ENCODE measurements around the gene CD101.
A peak's percentile ranks its signal among the peaks of the same experiment; 100 is the strongest.

Gene CD101

GRCh38 chr1:117015724-117016123, 14.2 kb downstream of the CD101 start:
- DNase-seq = no peak

- peak in 11 of 56 donors; percentile 4 to 31 (median 15) for DNase-seq
Measured at GRCh38 chr1:117017062-117017461, 15.5 kb downstream of the CD101 start.

GRCh38 chr1:117017648-117018047, 16.1 kb downstream of the CD101 start:
- DNase-seq = peak in 2 of 56 donors; percentile 10 to 25

- DNase-seq = peak in 10 of 56 donors; percentile 3 to 51 (median 22)
Measured at GRCh38 chr1:117020526-117021156, 19.1 kb downstream of the CD101 start.

DNA sequence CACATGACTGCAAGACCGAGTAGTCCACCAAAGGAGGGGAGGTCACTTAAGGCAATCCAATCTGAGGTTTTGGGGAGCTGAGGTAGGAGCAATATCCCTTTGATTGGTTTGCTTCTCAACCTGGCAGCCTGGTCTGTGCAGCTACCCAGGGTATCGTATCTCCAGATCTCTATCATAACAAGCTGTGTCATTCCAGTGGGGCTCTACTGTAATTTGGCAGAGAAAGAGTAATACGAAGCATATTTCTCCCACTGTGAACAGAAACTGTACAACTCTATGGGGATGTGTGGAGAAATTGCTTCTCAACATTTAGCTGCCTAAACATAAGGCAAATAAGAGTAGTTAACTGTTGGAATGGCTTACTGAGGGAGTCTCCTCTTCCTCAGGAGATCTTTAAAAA, 20.6 kb downstream of the CD101 start:
- no peak for DNase-seq

GRCh38 chr1:117025568-117025967, 24.0 kb downstream of the CD101 start:
- no peak for DNase-seq

GRCh38 chr1:117026361-117026760, 24.8 kb downstream of the CD101 start:
- no peak for DNase-seq

DNA sequence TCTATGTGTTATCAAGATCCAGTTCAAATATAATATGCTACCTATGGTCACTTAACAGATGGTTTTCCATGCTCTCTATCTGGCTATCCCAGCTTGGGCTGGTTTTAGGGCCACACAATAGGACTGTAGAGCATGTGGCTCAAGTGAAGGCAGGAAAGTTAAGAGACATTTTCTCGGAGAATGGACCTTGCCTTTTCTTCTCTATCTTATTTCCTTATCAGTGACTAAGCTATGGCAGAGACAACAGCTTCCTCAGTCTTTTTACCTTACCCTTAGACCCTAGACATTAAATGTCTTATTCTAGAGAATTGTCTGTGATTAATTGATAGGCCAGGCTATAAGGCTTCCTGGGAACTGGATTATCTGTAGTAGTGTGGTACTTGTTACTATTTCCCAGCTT, 28.1 kb downstream of the CD101 start:
- no peak for DNase-seq

DNA sequence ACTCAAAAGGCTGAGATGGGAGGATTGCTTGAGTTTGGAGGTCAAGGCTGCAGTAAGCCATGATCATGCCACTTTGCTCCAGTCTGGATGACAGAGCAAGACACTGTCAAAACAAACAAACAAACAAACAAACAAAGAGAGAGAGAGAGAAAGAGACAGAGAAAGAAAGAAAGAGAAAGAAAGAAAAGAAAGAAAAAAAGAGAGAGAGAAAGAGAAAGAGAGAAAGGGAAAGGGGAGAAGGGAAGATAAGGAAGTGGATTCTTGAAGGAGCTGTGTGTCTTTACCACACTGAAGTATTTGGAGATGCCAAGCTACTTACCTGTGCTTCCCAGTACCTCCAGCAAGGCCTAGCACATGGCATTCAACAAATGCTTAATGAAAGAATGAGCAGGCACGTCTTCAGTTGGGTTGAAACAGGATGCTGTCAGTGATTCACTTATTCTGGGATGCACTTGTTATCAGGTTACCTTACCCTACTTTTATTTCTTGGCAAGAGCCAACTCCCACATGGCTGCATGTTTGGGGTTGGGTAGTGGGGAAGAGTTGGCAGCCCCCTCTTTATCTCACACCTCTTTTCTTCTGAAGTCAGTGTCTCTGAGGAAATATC, 28.8 kb downstream of the CD101 start:
- no peak for DNase-seq

DNA sequence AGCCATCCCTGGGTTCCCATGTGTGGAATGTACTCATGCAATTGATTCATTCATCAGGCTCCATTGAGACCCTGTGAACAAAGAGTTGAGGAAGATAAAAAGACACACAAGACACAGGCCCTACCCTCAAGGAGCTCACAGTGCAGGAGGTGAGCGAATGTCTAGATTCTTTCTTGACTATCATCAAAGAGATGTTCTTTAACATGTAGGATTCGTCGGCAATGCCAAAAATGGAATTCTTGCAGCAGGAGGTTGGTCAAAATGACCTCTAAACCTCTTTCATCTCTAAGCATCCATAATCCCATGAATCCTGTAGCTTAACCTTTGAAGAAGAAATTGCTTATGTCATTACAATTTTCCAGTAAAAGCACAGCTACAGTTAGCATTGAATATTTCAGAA, 30.7 kb downstream of the CD101 start:
- DNase-seq = no peak

GRCh38 chr1:117032681-117033539, 31.4 kb downstream of the CD101 start:
- DNase-seq = no peak

DNA sequence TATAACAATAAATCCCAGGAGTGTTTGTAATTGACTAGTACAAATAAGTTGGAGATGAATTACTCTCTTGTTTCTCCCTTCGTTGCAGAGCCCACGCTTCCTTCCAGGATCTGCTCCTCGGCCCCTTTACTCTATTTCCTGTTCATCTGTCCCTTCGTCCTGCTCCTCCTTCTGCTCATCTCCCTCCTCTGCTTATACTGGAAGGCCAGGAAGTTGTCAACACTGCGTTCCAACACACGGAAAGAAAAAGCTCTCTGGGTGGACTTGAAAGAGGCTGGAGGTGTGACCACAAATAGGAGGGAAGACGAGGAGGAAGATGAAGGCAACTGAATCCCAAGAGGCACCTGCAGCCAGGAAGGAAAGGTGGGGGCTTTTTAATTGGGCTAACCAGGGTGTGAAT, 32.2 kb downstream of the CD101 start:
- DNase-seq = no peak

- DNase-seq = no peak
Measured at GRCh38 chr1:117034791-117035290, 33.3 kb downstream of the CD101 start.

GRCh38 chr1:117036018-117036461, 34.5 kb downstream of the CD101 start:
- DNase-seq = no peak

- no peak for DNase-seq
Measured at GRCh38 chr1:117037802-117038201, 36.2 kb downstream of the CD101 start.

- DNase-seq = no peak
Measured at GRCh38 chr1:117038236-117038635, 36.7 kb downstream of the CD101 start.

DNA sequence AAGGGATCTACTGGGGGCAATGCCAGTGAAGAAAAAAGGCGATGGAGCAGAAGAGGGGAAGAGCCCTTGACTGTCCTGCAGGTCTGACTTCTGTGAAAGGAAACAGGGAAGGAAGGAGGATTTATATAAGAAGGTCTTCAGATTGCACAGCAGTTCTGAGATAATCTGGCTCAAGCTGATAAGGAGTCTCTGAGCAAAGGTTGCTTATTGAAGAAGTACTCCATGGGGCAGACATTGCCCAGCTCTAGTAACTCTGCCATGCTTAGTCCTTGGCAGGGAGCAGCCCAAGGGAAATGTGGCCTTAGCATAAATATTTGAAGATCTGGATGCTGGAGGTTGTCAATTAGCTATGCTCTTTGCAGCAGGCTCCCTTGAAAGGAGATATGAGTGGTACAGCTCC, 42.7 kb downstream of the CD101 start:
- DNase-seq = no peak

GRCh38 chr1:117045644-117046043, 44.1 kb downstream of the CD101 start:
- no peak for DNase-seq

- no peak for DNase-seq
Measured at GRCh38 chr1:117046781-117047180, 45.2 kb downstream of the CD101 start.

- DNase-seq = no peak
Measured at GRCh38 chr1:117047271-117047670, 45.7 kb downstream of the CD101 start.

DNA sequence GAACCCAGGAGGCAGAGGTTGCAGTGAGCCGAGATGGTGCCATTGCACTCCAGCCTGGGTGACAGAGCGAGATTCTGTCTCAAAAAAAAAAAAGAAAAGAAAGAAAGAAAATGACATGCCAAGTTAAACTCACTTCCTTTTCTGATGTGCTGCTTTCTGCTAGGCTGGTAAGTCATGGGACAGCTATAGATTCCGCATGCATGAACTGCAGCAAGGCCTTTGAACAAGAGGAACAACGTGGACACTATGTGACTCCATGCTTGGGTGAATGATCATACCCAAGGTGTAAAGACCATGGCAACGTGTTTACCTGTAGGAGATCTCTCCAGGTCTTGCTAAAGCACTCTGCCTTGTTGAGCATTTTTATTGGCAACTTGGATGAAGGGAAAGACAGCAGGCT, 48.3 kb downstream of the CD101 start:
- peak in 2 of 56 donors; percentile 8 to 16 for DNase-seq
